Brain microvascular endothelial cell (primary cell): ENCODE measurements around the gene HNRNPAB.
A peak's percentile ranks its signal among the peaks of the same experiment; 100 is the strongest.

ENCODE experiments used
- DNase-seq: peaks from one replicate; pipeline ENCODE4 v3.0.0-alpha.2; 2020
- H3K27ac ChIP-seq: fragments of 250-450 bp; sonication (Bioruptor Pico); 2 replicates; pipeline ENCODE4 v1.5.1; 2020; ENCODE audit warnings: mild to moderate bottlenecking, moderate library complexity
- H3K27me3 ChIP-seq: fragments of 250-450 bp; sonication (Bioruptor Pico); replicated peaks from 2 replicates; pipeline ENCODE4 v1.5.1; 2020; ENCODE audit warnings: mild to moderate bottlenecking
- H3K36me3 ChIP-seq: fragments of 250-450 bp; sonication (Bioruptor Pico); replicated peaks from 2 replicates; pipeline ENCODE4 v1.5.1; 2020; ENCODE audit warnings: mild to moderate bottlenecking
- H3K4me3 ChIP-seq: 2 replicates; pipeline ENCODE4 v1.5.1; 2011; ENCODE audit warnings: low read depth, mild to moderate bottlenecking, control low read depth, low read length, moderate library complexity
- CTCF ChIP-seq: IDR thresholded peaks from 2 replicates; pipeline ENCODE4 v1.5.1; 2011; ENCODE audit warnings: low read depth, mild to moderate bottlenecking, moderate library complexity, low read length, control low read depth, inconsistent platforms; ENCODE audit errors: missing control alignments
- in situ Hi-C: cut with HindIII; loops from 2 replicates; pipeline ENCODE4 v1.10.0; 2017; ENCODE audit warnings: low sequenced_read_pairs, low pct_ligation_motif_present

Gene HNRNPAB

GRCh38 chr5:178204182-178204934 is at the start of gene HNRNPAB:
TSS of gene HNRNPAB (plus strand) at chr5:178204533. CDS start at chr5:178204838, 305 bp downstream.
- Histone ChIP-seq H3K36me3 (peaks cover 45% of the 10 kb centered on the region), H3K27ac (peak within 1 kb of the TSS; percentile 82), H3K4me3 (peak within 1 kb of the TSS; percentile 97), H3K27me3 (no peaks in the 10 kb centered on the region)
- peak; percentile 92 for DNase-seq
- in situ Hi-C loops, result no loop called here
- TF ChIP-seq CTCF, result no peak

GRCh38 chr5:178155065-178155464 is 49.3 kb upstream of the HNRNPAB start:
- no peak for TF ChIP-seq CTCF

GRCh38 chr5:178160176-178160575 is 44.2 kb upstream of the HNRNPAB start:
- TF ChIP-seq CTCF, result no peak
- Histone ChIP-seq H3K36me3 (no peaks in the 10 kb centered on the region), H3K4me3 (no peak overlapping the region), H3K27ac (no peak overlapping the region), H3K27me3 (no peaks in the 10 kb centered on the region)
- in situ Hi-C loops, result no loop called here
- no peak for DNase-seq

More at GRCh38 chr5:178155065-178155464, 49.3 kb upstream of the HNRNPAB start:
- Histone ChIP-seq H3K27ac (no peak overlapping the region), H3K4me3 (no peak overlapping the region), H3K36me3 (peaks cover 17% of the 10 kb centered on the region), H3K27me3 (no peaks in the 10 kb centered on the region)
- DNase-seq, result no peak
- in situ Hi-C loops, result no loop called here

- no peak for DNase-seq
- Histone ChIP-seq H3K27ac (no peak overlapping the region), H3K27me3 (peaks cover 3% of the 10 kb centered on the region), H3K4me3 (no peak overlapping the region), H3K36me3 (no peaks in the 10 kb centered on the region)
- in situ Hi-C loops, result no loop called here
- no peak for TF ChIP-seq CTCF
Observed at GRCh38 chr5:178162481-178162880, 41.9 kb upstream of the HNRNPAB start.

GRCh38 chr5:178163772-178164735 is 40.3 kb upstream of the HNRNPAB start:
- TF ChIP-seq CTCF, result peak; percentile 99
- DNase-seq, result peak; percentile 42
- H3K36me3 ChIP-seq, result no peaks in the 10 kb centered on the region
- no peak overlapping the region for H3K4me3 ChIP-seq
- H3K27me3 ChIP-seq, result peaks cover 3% of the 10 kb centered on the region
- no peak overlapping the region for H3K27ac ChIP-seq
- in situ Hi-C loops, result no loop called here
